K562 (cell line): Measurements from ENCODE around the gene AIG1. TPM values are rescaled to one million over a fixed set of nuclear protein-coding genes. Genes with fewer than 3 reads are reported as not detected.

Source experiments
- ATF1 ChIP-seq, 2 experiments: fragments of 450-650 bp in 1 of 2; IDR thresholded peaks; 2 replicates each; pipeline ENCODE4 v1.6.1; 2016; ENCODE audit warnings: missing compliant biosample characterization in 1 of 2, missing genetic modification characterization in 1 of 2
- CBX3 ChIP-seq, 2 experiments: IDR thresholded peaks; 1 replicate in 1 of 2; 2 replicates in 1 of 2; pipeline ENCODE4 v1.6.1; 2012; ENCODE audit warnings: inconsistent platforms in 2 of 2, low read length in 2 of 2, borderline replicate concordance in 1 of 2, control low read depth in 1 of 2
- CC2D1A ChIP-seq: fragments of 450-650 bp; IDR thresholded peaks from 2 replicates; pipeline ENCODE4 v1.6.1; 2017; ENCODE audit warnings: mild to moderate bottlenecking
- CEBPB ChIP-seq: fragments of 450-650 bp; IDR thresholded peaks from 2 replicates; pipeline ENCODE4 v1.6.1; 2016; ENCODE audit warnings: missing genetic modification characterization, missing compliant biosample characterization
- ESRRA ChIP-seq: fragments of 450-650 bp; IDR thresholded peaks from 2 replicates; pipeline ENCODE4 v1.6.1; 2014; ENCODE audit warnings: low read depth, mild to moderate bottlenecking, moderate library complexity, borderline replicate concordance
- FOXJ2 ChIP-seq: fragments of 200-800 bp; sonication (Bioruptor generic); IDR thresholded peaks from 2 replicates; pipeline ENCODE4 v1.6.1; 2016; ENCODE audit warnings: missing genetic modification characterization, missing compliant biosample characterization
- GABPA ChIP-seq: fragments of 200-800 bp; sonication (Bioruptor generic); conservative IDR thresholded peaks from 2 replicates; pipeline ENCODE4 v1.6.1; 2016; ENCODE audit warnings: low read depth, missing genetic modification characterization, missing compliant biosample characterization
- GATA2 ChIP-seq: sonication (generic); formaldehyde crosslinking; IDR thresholded peaks from 2 replicates; pipeline ENCODE4 v1.4.0; 2020; ENCODE audit warnings: mild to moderate bottlenecking, missing genetic modification reagents
- HCFC1 ChIP-seq: IDR thresholded peaks from 2 replicates; pipeline ENCODE4 v1.6.1; 2012; ENCODE audit warnings: low read depth, low read length, improper control_type of control experiment
- HMGN3 ChIP-seq: IDR thresholded peaks from 2 replicates; pipeline ENCODE4 v1.6.1; 2011; ENCODE audit warnings: borderline replicate concordance, low read depth, mild to moderate bottlenecking, mixed read lengths, low read length; ENCODE audit not compliant: insufficient read length; ENCODE audit errors: extremely low read depth
- MTA3 ChIP-seq: fragments of 450-650 bp; formaldehyde crosslinking; IDR thresholded peaks from 2 replicates; pipeline ENCODE4 v1.6.1; 2017; ENCODE audit warnings: mild to moderate bottlenecking, borderline replicate concordance
- NBN ChIP-seq: fragments of 450-650 bp; IDR thresholded peaks from 2 replicates; pipeline ENCODE4 v1.6.1; 2016; ENCODE audit warnings: low read depth, mild to moderate bottlenecking
- NFIC ChIP-seq: fragments of 450-650 bp; IDR thresholded peaks from 2 replicates; pipeline ENCODE4 v1.6.1; 2017; ENCODE audit warnings: mild to moderate bottlenecking, inconsistent platforms
- NR2F6 ChIP-seq: fragments of 450-650 bp; formaldehyde crosslinking; IDR thresholded peaks from 2 replicates; pipeline ENCODE4 v1.4.0; 2020; ENCODE audit warnings: mild to moderate bottlenecking
- RBM22 ChIP-seq: fragments of 200-400 bp; formaldehyde crosslinking; IDR thresholded peaks from 2 replicates; pipeline ENCODE4 v1.6.1; 2018; ENCODE audit warnings: low read length, low read depth; ENCODE audit not compliant: poor library complexity, severe bottlenecking
- RBM39 ChIP-seq: fragments of 200-400 bp; formaldehyde crosslinking; optimal IDR thresholded peaks from 2 replicates; pipeline ENCODE3; 2018; ENCODE audit warnings: low read depth, low read length
- SPI1 ChIP-seq: IDR thresholded peaks from 2 replicates; pipeline ENCODE4 v1.6.1; 2011; ENCODE audit warnings: low read depth, low read length, control low read depth, borderline replicate concordance
- TAF9B ChIP-seq: fragments of 450-650 bp; IDR thresholded peaks from 2 replicates; pipeline ENCODE4 v1.6.1; 2018; ENCODE audit warnings: mild to moderate bottlenecking; ENCODE audit not compliant: partially characterized antibody
- TRIM25 ChIP-seq: fragments of 450-650 bp; IDR thresholded peaks from 2 replicates; pipeline ENCODE4 v1.7.0; 2016; ENCODE audit warnings: borderline replicate concordance
- ZC3H11A ChIP-seq: IDR thresholded peaks from 2 replicates; pipeline ENCODE4 v1.6.1; 2012; ENCODE audit warnings: low read depth, low read length, improper control_type of control experiment
- ZFP91 ChIP-seq: sonication (generic); formaldehyde crosslinking; IDR thresholded peaks from 2 replicates; pipeline ENCODE4 v1.8.0; 2022; ENCODE audit warnings: mild to moderate bottlenecking, missing genetic modification reagents
- ZKSCAN3 ChIP-seq: fragments of 250-450 bp; sonication (Bioruptor Pico); IDR thresholded peaks from 2 replicates; pipeline ENCODE4 v1.4.0; 2020
- ZNF766 ChIP-seq: fragments of 200-800 bp; sonication (Bioruptor generic); conservative IDR thresholded peaks from 2 replicates; pipeline ENCODE4 v1.6.1; 2016; ENCODE audit warnings: missing genetic modification characterization, missing compliant biosample characterization
- polyA plus RNA-seq, 8 experiments: library from polyadenylated mRNA; depleted of rRNA in 4 of 8; stranded (reverse) in 5 of 8; unstranded in 3 of 8; fragments of >200 nt; fragmentation: Nextera tagmentation in 2 of 8; fragmentation: Illumina TruSeq in 1 of 8; extraction: Ambion mirVana in 2 of 8; extraction: Trizol in 1 of 8; gene quantifications; 2 replicates each; pipeline versions ENCODE4 v1.2.1 to v1.2.3, GENCODE V29; 2011 to 2014; ENCODE audit warnings: inconsistent platforms in 1 of 8, missing spikeins in 1 of 8
- total RNA-seq, 7 experiments: library from RNA; depleted of rRNA in 6 of 7; stranded (reverse); fragments of >200 nt in 6 of 7; fragmentation: Illumina TruSeq in 2 of 7; extraction: Trizol in 2 of 7; gene quantifications; 2 replicates each; pipeline versions ENCODE4 v1.2.1 to v1.2.3, GENCODE V29; 2011 to 2021; ENCODE audit warnings: low replicate concordance in 1 of 7
- TF ChIP-seq, protein P1 (sequence below): sonication (generic); formaldehyde crosslinking; IDR thresholded peaks from 2 replicates; pipeline ENCODE4 v1.8.1; 2022; ENCODE audit warnings: missing genetic modification reagents

AIG1 gene
- total and polyA plus RNA-seq, 9 of the 15 experiments (the other 6 are each of a cell fraction or from before 2014, with no cell fraction given) = 74.8 to 333 (median 127) TPM

DNA sequence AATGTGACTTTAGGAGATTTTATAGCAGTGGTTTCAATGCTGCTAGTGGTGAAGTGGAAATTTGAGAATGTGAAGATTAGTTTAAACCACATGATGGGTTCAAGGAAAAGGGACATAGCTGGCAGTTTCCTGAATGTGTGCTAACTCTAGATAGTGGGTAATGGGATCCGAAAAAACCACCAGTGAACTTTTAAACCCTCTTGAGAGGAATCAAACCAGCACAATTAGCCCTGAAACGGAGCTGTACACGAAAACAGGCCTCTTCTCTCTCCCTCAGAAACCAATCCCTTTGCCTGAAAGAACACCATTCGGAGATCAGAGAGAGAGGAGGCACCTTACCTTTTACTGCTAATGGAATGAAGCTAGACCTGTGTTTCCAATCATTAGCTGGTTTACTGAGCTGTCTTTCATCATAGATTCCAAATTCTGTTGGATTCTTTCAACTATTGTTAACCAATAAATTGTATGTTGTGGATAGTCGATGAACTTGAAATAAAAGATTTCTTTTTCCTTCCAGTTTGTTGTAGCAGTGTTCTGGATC is 103.9 kb downstream of the AIG1 start (continued):
- TF ChIP-seq TRIM25 (no peak), RBM22 (no peak), NR2F6 (CRISPR knock-in tag) (no peak), ATF1 (CRISPR knock-in tag; IDR thresholded peaks at IDR 0.05) (no peak), ATF1 (tag; IDR thresholded peaks at IDR 0.05) (no peak), FOXJ2 (no peak), GATA2 (CRISPR knock-in tag) (peak; percentile 54), NBN (peak; percentile 80), TAF9B (peak; percentile 56), CBX3 (IDR thresholded peaks at IDR 0.05; ENCODE audit: borderline replicate concordance in 1 of 2, low read length in 2 of 2) (peak in 1 of 2 experiments; percentile 81; a peak in 1 of 3 replicates), CC2D1A (peak; percentile 91), SPI1 (no peak), GABPA (tag) (peak; percentile 34; the same call in 1 of the 2 replicates), NFIC (peak; percentile 47; the same call in 1 of the 2 replicates), ZKSCAN3 (CRISPR knock-in tag) (no peak), HMGN3 (peak; percentile 84), ESRRA (peak; percentile 78; the same call in 1 of the 2 replicates), ZFP91 (CRISPR knock-in tag) (no peak), ZC3H11A (no peak), ZNF766 (CRISPR knock-in tag) (peak; percentile 68; the same call in 1 of the 2 replicates), RBM39 (no peak), CEBPB (tag) (no peak), MTA3 (peak; percentile 79; the same call in 1 of the 2 replicates), HCFC1 (no peak)
- TF ChIP-seq, protein P1, sequence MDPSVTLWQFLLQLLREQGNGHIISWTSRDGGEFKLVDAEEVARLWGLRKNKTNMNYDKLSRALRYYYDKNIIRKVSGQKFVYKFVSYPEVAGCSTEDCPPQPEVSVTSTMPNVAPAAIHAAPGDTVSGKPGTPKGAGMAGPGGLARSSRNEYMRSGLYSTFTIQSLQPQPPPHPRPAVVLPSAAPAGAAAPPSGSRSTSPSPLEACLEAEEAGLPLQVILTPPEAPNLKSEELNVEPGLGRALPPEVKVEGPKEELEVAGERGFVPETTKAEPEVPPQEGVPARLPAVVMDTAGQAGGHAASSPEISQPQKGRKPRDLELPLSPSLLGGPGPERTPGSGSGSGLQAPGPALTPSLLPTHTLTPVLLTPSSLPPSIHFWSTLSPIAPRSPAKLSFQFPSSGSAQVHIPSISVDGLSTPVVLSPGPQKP = no peak
